ENCODE measurements around the gene PNMA6E.
"Not testable (repeated sequence)": the region's sequence is repeated elsewhere in the genome, so short reads cannot be mapped to it uniquely, and the experiment has no call there.

PNMA6E gene

GRCh38 chrX:153397256-153397960 is 3.7 kb downstream of the PNMA6E start:
- DNase-seq (ENCODE audit: low read depth in 1 of 2, low spot score in 1 of 2): no peak
- in situ Hi-C loops (cut with HindIII; ENCODE audit: low pct_unique_long_range_greater_than_20kb, low sequenced_read_pairs): no loop called here
- TF ChIP-seq JUND (IDR thresholded peaks at IDR 0.05; ENCODE audit: low read depth): no peak

DNA sequence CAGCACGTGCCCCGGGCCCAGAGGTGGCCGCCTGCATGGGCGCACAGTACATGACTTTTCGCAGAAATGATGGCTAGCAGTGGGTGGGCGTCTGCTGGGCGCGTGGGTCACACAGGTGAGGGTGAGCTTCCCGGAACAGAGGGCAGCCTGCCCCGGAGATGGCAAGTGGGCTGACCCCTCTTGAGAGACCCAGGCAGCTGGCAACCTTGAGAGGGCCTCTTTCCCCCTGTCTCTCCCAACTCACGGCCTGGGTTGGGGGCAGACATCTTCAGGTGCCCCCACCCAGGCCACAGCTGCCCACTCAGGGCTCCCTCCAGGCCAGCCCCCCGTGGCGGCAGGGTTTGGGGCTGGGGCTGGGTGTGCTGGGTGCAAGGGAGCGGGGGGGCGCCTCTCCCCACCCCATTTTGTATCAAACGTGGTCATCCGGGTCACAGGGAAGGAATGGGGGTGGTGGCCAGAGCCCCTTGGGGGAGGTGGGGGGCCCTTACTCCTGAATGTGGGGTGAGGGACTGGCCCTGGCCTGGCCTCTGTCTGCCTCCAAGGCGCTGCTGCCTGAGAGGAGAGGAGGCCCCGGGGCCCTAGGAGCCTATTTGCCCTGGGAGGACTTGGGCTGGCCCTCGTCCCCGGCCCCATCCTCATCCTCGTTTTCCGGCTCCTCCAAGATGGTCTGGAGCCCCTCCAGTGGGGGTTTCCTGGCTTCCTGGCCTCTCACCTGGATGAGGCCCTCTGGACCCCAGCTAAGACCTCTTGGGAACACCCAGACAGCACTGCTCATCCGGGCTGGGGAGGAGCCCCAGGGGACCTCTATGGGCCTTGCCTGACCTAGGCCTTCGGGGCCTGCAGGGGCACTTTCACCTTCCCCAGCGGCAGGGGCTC is 4.6 kb downstream of the PNMA6E start:
- TF ChIP-seq JUND (IDR thresholded peaks at IDR 0.05; ENCODE audit: low read depth): no peak
- in situ Hi-C loops (cut with HindIII; ENCODE audit: low pct_unique_long_range_greater_than_20kb, low sequenced_read_pairs): no loop called here

DNA sequence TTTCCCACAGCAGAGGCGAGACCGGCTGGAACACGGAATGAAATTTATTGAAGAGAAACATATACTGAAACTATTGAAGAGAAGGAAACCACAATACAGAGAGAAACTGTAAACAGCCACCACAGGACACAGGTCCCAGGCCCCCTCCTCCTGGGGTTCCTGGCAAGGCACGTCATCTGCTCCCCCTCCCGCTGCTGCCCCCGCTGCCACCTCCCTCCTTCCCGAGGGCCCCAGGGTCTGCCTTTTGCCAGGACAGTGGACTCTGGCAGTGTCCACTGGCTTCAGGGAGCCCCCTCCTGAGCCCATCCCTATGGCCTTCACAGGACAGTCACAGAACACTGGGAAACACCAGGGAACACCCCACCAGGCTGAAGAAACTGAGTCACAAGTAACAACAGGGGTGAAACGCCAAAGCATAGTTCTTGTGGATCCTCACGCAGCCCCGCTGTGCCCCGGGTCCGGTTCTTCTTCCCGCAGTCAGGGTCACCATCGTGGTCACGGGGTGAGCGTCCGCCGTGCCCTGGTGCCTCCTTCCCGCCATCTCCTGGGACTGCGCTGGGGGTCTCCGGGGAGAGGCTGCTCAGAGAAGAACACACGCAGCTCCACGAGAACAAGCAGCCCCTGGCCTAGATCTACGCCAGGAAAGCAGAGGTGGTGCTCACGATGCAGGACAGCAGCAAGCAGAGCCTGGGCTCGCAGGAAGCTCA is 5.4 kb downstream of the PNMA6E start:
- no peak for DNase-seq (ENCODE audit: low read depth in 1 of 2, low spot score in 1 of 2)
- in situ Hi-C loops (cut with HindIII; ENCODE audit: low pct_unique_long_range_greater_than_20kb, low sequenced_read_pairs): no loop called here
- TF ChIP-seq JUND (IDR thresholded peaks at IDR 0.05; ENCODE audit: low read depth): no peak

More for the DNA sequence above, 4.6 kb downstream of the PNMA6E start:
- DNase-seq (ENCODE audit: low read depth in 1 of 2, low spot score in 1 of 2): no peak

- in situ Hi-C loops (cut with HindIII; ENCODE audit: low pct_unique_long_range_greater_than_20kb, low sequenced_read_pairs): no loop called here
- no peak for TF ChIP-seq JUND (IDR thresholded peaks at IDR 0.05; ENCODE audit: low read depth)
- DNase-seq (ENCODE audit: low read depth in 1 of 2, low spot score in 1 of 2): no peak
Observed at GRCh38 chrX:153394612-153395011, 6.5 kb downstream of the PNMA6E start.

DNA sequence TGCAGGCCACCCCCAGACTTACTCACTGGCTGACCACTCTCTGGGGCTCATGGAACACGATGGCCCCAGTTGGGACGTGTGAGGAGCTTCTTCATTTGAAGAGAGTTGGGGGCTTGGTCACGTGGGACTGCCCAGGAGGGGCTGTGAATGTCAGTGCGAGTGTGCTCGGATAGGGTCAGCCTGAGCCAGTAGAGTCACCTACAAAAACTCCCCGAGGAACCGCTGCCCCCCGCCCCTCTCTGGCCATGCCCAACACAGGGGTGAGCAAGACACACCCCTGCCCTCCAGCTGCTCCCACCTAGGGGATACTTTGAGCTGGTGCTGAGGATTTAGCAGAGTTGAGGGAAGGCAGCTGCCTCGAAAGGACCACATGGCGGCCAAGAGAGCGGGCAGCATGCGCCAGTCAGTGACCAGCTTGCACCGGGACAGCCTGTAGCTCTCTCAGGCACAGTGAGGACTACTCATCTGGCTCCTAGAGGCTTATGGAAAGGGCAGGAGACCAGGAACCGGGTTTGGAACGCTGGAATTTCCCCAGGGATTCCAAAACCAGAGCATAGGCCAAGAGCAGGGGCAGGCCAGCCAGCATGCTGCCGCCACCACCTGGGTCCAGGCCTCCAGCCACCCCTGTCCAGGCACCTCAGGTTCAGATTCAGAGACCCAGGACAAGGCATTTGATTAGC is 8.4 kb downstream of the PNMA6E start:
- TF ChIP-seq JUND (IDR thresholded peaks at IDR 0.05; ENCODE audit: low read depth): no peak
- no peak for DNase-seq (ENCODE audit: low read depth in 1 of 2, low spot score in 1 of 2)
- in situ Hi-C loops (cut with HindIII; ENCODE audit: low pct_unique_long_range_greater_than_20kb, low sequenced_read_pairs): no loop called here

DNA sequence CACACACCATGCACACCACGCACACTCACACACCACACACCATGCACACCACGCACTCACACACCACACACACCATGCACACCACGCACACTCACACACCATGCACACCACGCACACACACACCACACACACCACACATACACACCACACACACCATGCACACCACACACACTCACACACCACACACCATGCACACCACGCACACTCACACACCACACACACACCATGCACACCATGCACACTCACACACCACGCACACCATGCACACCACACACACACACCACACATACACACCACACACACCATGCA is 11.7 kb downstream of the PNMA6E start:
- in situ Hi-C loops (cut with HindIII; ENCODE audit: low pct_unique_long_range_greater_than_20kb, low sequenced_read_pairs); DNase-seq (ENCODE audit: low read depth in 1 of 2, low spot score in 1 of 2): not testable (repeated sequence)

DNA sequence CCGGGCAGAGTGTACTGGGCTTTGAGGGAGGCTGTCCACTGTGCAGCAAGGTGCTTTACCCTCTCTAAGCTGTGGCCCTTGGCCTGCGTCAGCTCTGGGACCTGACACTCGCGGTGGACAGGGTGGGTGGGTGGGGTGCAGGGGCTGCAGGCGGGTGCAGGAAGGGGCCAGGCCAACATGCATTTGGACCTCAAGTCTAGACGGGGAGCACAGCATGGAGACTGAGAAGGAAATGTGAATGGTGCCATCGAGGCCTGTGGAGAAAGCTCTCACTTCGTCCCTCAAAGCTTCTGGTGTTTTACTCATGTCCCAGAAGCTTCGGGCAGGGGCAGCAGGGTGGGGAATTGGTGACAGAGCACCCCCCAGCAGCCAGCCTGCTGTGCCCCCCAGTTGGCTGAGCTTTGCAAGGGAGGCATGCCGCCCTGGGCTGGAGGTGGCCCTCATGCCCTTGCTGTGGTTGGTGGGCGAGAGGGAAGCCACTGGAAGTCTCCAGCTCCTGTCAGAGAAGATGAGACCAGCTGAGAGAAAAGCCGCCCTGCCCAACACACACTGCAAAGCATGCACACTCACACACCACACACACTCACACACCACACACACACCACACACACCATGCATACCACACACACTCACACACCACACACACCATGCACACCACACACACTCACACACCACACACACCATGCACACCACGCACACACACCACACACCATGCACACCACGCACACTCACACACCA is 12.3 kb downstream of the PNMA6E start:
- TF ChIP-seq JUND (IDR thresholded peaks at IDR 0.05; ENCODE audit: low read depth): no peak
- DNase-seq (ENCODE audit: low read depth in 1 of 2, low spot score in 1 of 2): no peak
- in situ Hi-C loops (cut with HindIII; ENCODE audit: low pct_unique_long_range_greater_than_20kb, low sequenced_read_pairs): no loop called here

GRCh38 chrX:153387987-153388721 is 13.0 kb downstream of the PNMA6E start:
- DNase-seq (ENCODE audit: low read depth in 1 of 2, low spot score in 1 of 2): no peak
- no peak for TF ChIP-seq JUND (IDR thresholded peaks at IDR 0.05; ENCODE audit: low read depth)
- in situ Hi-C loops (cut with HindIII; ENCODE audit: low pct_unique_long_range_greater_than_20kb, low sequenced_read_pairs): no loop called here

GRCh38 chrX:153387345-153387744 is 13.8 kb downstream of the PNMA6E start:
- in situ Hi-C loops (cut with HindIII; ENCODE audit: low pct_unique_long_range_greater_than_20kb, low sequenced_read_pairs): no loop called here
- no peak for DNase-seq (ENCODE audit: low read depth in 1 of 2, low spot score in 1 of 2)

GRCh38 chrX:153386097-153386496 is 15.1 kb downstream of the PNMA6E start:
- in situ Hi-C loops (cut with HindIII; ENCODE audit: low pct_unique_long_range_greater_than_20kb, low sequenced_read_pairs): no loop called here
- TF ChIP-seq JUND (IDR thresholded peaks at IDR 0.05; ENCODE audit: low read depth): no peak
- DNase-seq (ENCODE audit: low read depth in 1 of 2, low spot score in 1 of 2): no peak

More at GRCh38 chrX:153387345-153387744, 13.8 kb downstream of the PNMA6E start:
- TF ChIP-seq JUND (IDR thresholded peaks at IDR 0.05; ENCODE audit: low read depth): no peak

- DNase-seq (ENCODE audit: low read depth in 1 of 2, low spot score in 1 of 2); in situ Hi-C loops (cut with HindIII; ENCODE audit: low pct_unique_long_range_greater_than_20kb, low sequenced_read_pairs): not testable (repeated sequence)
Observed at GRCh38 chrX:153384973-153385372, 16.2 kb downstream of the PNMA6E start.

All from T47D (cell line).